ENCODE results near the gene DPEP2NB. TPM values are rescaled to one million over a fixed set of nuclear protein-coding genes. Genes with fewer than 3 reads are reported as not detected.
"Not testable (repeated sequence)": the region's sequence is repeated elsewhere in the genome, so short reads cannot be mapped to it uniquely, and the experiment has no call there.

The DPEP2NB gene
- total RNA-seq, 6 donors from 2014 or later: not detected

DNA sequence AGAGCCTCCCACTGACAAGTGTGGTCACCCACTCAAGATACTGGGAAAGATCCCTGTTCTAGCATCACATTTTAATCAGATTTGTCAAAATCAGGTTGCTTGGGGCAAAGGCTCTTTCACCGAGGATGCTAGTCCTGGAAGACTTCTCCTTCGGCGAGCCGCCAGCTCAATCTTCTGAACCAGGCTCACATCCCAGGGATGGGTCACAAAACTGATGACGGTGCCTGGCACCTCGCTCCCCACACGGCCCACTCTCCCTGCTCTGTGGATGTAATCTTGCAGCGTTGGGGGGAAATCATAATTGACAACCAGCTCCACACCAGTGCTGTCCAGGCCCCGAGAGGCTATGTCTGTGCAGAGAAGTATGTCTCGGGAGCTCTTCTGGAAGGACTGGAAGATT is 5.8 kb upstream of the DPEP2NB start:
- no peaks in the 10 kb centered on the region for H3K9me3 ChIP-seq
- H3K36me3 ChIP-seq: peaks cover 0 to 13% (median 2%) of the 10 kb centered on the region in 4 donors
- no peaks in the 10 kb centered on the region for H3K27me3 ChIP-seq
- TF ChIP-seq POLR2AphosphoS5 (IDR thresholded peaks at IDR 0.05) (no peak), POLR2A (IDR thresholded peaks at IDR 0.05) (no peak), EP300 (IDR thresholded peaks at IDR 0.05) (no peak)
- TF ChIP-seq, protein P1, sequence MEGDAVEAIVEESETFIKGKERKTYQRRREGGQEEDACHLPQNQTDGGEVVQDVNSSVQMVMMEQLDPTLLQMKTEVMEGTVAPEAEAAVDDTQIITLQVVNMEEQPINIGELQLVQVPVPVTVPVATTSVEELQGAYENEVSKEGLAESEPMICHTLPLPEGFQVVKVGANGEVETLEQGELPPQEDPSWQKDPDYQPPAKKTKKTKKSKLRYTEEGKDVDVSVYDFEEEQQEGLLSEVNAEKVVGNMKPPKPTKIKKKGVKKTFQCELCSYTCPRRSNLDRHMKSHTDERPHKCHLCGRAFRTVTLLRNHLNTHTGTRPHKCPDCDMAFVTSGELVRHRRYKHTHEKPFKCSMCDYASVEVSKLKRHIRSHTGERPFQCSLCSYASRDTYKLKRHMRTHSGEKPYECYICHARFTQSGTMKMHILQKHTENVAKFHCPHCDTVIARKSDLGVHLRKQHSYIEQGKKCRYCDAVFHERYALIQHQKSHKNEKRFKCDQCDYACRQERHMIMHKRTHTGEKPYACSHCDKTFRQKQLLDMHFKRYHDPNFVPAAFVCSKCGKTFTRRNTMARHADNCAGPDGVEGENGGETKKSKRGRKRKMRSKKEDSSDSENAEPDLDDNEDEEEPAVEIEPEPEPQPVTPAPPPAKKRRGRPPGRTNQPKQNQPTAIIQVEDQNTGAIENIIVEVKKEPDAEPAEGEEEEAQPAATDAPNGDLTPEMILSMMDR (IDR thresholded peaks at IDR 0.05): no peak
- no peak for ATAC-seq (ENCODE audit: low FRiP score in 2 of 2)
- 92 to 94% methylated on average over 9 to 10 of the region's 10 CpGs for WGBS, 2 donors
- peaks cover 21 to 36% (median 24%) of the 10 kb centered on the region in 4 donors for H3K4me1 ChIP-seq
- DNase-seq: no peak
- no peak overlapping the region for H3K27ac ChIP-seq
- peak overlapping the region in 1 of 4 donors; percentile 84 for H3K4me3 ChIP-seq

DNA sequence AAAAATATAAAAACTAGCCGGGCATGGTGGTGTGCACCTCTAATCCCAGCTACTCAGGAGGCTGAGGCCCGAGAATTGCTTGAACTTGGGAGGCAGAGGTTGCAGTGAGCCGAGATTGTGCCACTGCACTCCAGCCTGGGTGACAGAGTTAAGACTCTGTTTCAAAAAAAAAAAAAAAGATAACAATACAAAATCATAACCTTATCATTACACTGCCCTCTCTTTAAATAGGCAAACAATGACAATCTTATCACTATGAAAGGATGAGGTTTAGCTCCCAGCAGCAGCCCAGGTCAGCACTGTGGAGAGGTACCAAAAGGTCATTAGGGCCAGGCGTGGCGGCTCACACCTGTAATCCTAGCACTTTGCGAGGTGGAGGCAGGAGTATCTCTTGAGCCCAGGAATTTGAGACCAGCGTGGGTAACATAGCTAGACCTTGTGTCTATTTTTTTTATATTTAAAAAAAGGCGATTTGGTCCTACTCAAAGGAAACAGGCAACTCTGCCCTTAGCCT is 3.5 kb upstream of the DPEP2NB start:
- Histone ChIP-seq H3K9me3 (no peaks in the 10 kb centered on the region), H3K4me1 (peaks cover 21 to 28% (median 22%) of the 10 kb centered on the region in 4 donors), H3K36me3 (peaks cover 0 to 9% (median 2%) of the 10 kb centered on the region in 4 donors), H3K4me3 (no peak overlapping the region), H3K27ac (no peak overlapping the region), H3K27me3 (no peaks in the 10 kb centered on the region)
- 74 to 79% methylated on average over 8 of the region's 8 CpGs for WGBS, 2 donors
- TF ChIP-seq EP300 (IDR thresholded peaks at IDR 0.05) (no peak), POLR2A (IDR thresholded peaks at IDR 0.05) (no peak), POLR2AphosphoS5 (IDR thresholded peaks at IDR 0.05) (no peak)
- TF ChIP-seq, protein P1 (IDR thresholded peaks at IDR 0.05): no peak
- no peak for DNase-seq
- ATAC-seq (ENCODE audit: low FRiP score in 2 of 2): no peak

DNA sequence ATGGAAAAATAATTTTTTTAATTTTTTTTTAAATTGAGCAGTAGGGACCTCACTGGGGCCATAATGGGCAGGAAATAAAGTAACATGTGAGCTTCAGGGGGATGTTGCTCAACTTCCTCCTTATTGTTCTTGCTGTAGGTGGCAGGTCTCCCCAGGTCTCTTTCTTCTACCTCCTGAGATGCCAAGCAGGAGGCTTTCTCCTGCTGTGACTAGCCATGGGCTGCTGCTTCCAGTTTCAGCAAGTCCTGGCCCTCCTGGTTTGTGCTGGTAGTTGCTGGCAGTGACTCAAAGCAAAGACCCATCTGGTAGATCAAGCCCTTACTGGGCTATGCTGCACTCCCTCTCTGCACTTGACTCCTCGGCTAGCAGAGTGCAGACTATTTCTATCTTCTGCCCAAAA is 2.3 kb downstream of the DPEP2NB start:
- H3K27me3 ChIP-seq: no peaks in the 10 kb centered on the region
- H3K9me3 ChIP-seq: no peaks in the 10 kb centered on the region
- H3K4me1 ChIP-seq: peaks cover 0 to 9% (median 2%) of the 10 kb centered on the region in 4 donors
- TF ChIP-seq EP300 (IDR thresholded peaks at IDR 0.05) (no peak), POLR2A (IDR thresholded peaks at IDR 0.05) (no peak), POLR2AphosphoS5 (IDR thresholded peaks at IDR 0.05) (no peak)
- TF ChIP-seq, protein P1 (IDR thresholded peaks at IDR 0.05): no peak
- no peak overlapping the region for H3K4me3 ChIP-seq
- DNase-seq: no peak
- no peaks in the 10 kb centered on the region for H3K36me3 ChIP-seq
- WGBS, 2 donors: 55 to 83% methylated on average over 1 of the region's 1 CpG
- peak overlapping the region in 2 of 4 donors; percentile 48 to 63 for H3K27ac ChIP-seq
- ATAC-seq (ENCODE audit: low FRiP score in 2 of 2): no peak

- DNase-seq; H3K9me3 ChIP-seq; H3K4me3 ChIP-seq; H3K36me3 ChIP-seq; ATAC-seq (ENCODE audit: low FRiP score in 2 of 2); H3K27ac ChIP-seq; H3K27me3 ChIP-seq: not testable (repeated sequence)
- WGBS, 2 donors: 78 to 94% methylated on average over 4 of the region's 4 CpGs
- peaks cover 10 to 21% (median 15%) of the 10 kb centered on the region in 4 donors for H3K4me1 ChIP-seq
Observed at GRCh38 chr16:68009872-68010271, 5.8 kb downstream of the DPEP2NB start.

GRCh38 chr16:68009157-68009735 is 6.5 kb downstream of the DPEP2NB start:
- Histone ChIP-seq H3K9me3 (no peaks in the 10 kb centered on the region), H3K4me3 (no peak overlapping the region), H3K36me3 (no peaks in the 10 kb centered on the region), H3K4me1 (peaks cover 10 to 21% (median 17%) of the 10 kb centered on the region in 4 donors), H3K27me3 (no peaks in the 10 kb centered on the region), H3K27ac (no peak overlapping the region)
- no peak for DNase-seq
- 73 to 78% methylated on average over 9 of the region's 9 CpGs for WGBS, 2 donors
- no peak for ATAC-seq (ENCODE audit: low FRiP score in 2 of 2)
- TF ChIP-seq POLR2A (IDR thresholded peaks at IDR 0.05) (no peak), EP300 (IDR thresholded peaks at IDR 0.05) (no peak), POLR2AphosphoS5 (IDR thresholded peaks at IDR 0.05) (no peak)
- TF ChIP-seq, protein P1 (IDR thresholded peaks at IDR 0.05): no peak

Measured in upper lobe of left lung (tissue), 6 donors.